A549 (cell line): ENCODE data around the gene ARTN.

Experiments
- CTCF ChIP-seq: fragments of >200 bp; sonication (Bioruptor Twin); formaldehyde crosslinking; IDR thresholded peaks from 3 replicates; pipeline ENCODE4 v1.5.1; 2016
- EP300 ChIP-seq, 2 experiments: fragments of >200 bp; sonication (Bioruptor Twin); formaldehyde crosslinking; IDR thresholded peaks; 2 replicates in 1 of 2; 3 replicates in 1 of 2; pipeline ENCODE4 v1.6.1; 2016 to 2017
- MYC ChIP-seq: IDR thresholded peaks from 2 replicates; pipeline ENCODE4 v1.6.1; 2012; ENCODE audit warnings: mild to moderate bottlenecking, inconsistent platforms, low read length, improper control_type of control experiment, borderline replicate concordance
- POLR2A ChIP-seq: IDR thresholded peaks from 2 replicates; pipeline ENCODE4 v1.6.1; 2012; ENCODE audit warnings: mild to moderate bottlenecking, low read length

GRCh38 chr1:43962324-43962723 lies 28.7 kb downstream of the ARTN start:
- TF ChIP-seq CTCF: no peak
- TF ChIP-seq MYC: no peak
- TF ChIP-seq EP300 (IDR thresholded peaks at IDR 0.05): no peak
- TF ChIP-seq POLR2A: no peak
